22Rv1 (cell line): ENCODE measurements around the gene SOX5.

Experiments used
- H3K27ac ChIP-seq: fragments of 450-650 bp; 2 replicates; pipeline ENCODE4 v1.5.1; 2017
- CTCF ChIP-seq: fragments of 450-650 bp; IDR thresholded peaks from 2 replicates; pipeline ENCODE4 v1.5.1; 2017; ENCODE audit warnings: mild to moderate bottlenecking
- ZFX ChIP-seq: fragments of 450-650 bp; IDR thresholded peaks from 2 replicates; pipeline ENCODE4 v1.6.1; 2017; ENCODE audit warnings: antibody characterized with exemption, borderline replicate concordance

The SOX5 gene

GRCh38 chr12:23867794-23868193, 81.7 kb downstream of the SOX5 start:
- no peak overlapping the region for H3K27ac ChIP-seq
- TF ChIP-seq CTCF (no peak), ZFX (no peak)

- TF ChIP-seq CTCF, result no peak
- no peak for TF ChIP-seq ZFX
Measured at GRCh38 chr12:23862701-23863100, 86.8 kb downstream of the SOX5 start.

GRCh38 chr12:23860019-23860418, 89.5 kb downstream of the SOX5 start:
- TF ChIP-seq CTCF (no peak), ZFX (no peak)
- no peak overlapping the region for H3K27ac ChIP-seq

More at GRCh38 chr12:23862701-23863100, 86.8 kb downstream of the SOX5 start:
- H3K27ac ChIP-seq, result no peak overlapping the region

GRCh38 chr12:23857178-23857577, 92.3 kb downstream of the SOX5 start:
- no peak for TF ChIP-seq ZFX
- no peak for TF ChIP-seq CTCF
- H3K27ac ChIP-seq, result no peak overlapping the region

GRCh38 chr12:23855813-23856212, 93.7 kb downstream of the SOX5 start:
- TF ChIP-seq CTCF (no peak), ZFX (no peak)
- no peak overlapping the region for H3K27ac ChIP-seq

- no peak overlapping the region for H3K27ac ChIP-seq
- TF ChIP-seq CTCF, result no peak
- no peak for TF ChIP-seq ZFX
Measured at GRCh38 chr12:23854598-23854997, 94.9 kb downstream of the SOX5 start.

- no peak for TF ChIP-seq ZFX
- TF ChIP-seq CTCF, result no peak
- no peak overlapping the region for H3K27ac ChIP-seq
Measured at GRCh38 chr12:23853640-23854039, 95.8 kb downstream of the SOX5 start.

GRCh38 chr12:23851602-23852001, 97.9 kb downstream of the SOX5 start:
- no peak overlapping the region for H3K27ac ChIP-seq
- TF ChIP-seq ZFX, result no peak
